Tibial artery (tissue), 4 donors: ENCODE data around the gene PKDREJ.

ENCODE experiments used
- DNase-seq, 2 donors: peaks; one replicate each; pipeline ENCODE4 v3.0.0-alpha.2; 2019
- H3K27ac ChIP-seq, 2 donors: fragments of 200-600 bp; sonication (generic) in 1 of 2; 1 replicate in 1 of 2; 2 replicates in 1 of 2; pipeline ENCODE4 v1.5.1; 2018 to 2019; ENCODE audit warnings: mild to moderate bottlenecking in 1 of 2
- H3K27me3 ChIP-seq, 2 donors: fragments of 200-600 bp; sonication (generic) in 1 of 2; one replicate each; pipeline versions ENCODE4 v1.5.1 to v1.6.0; 2016 to 2019
- H3K36me3 ChIP-seq, 3 donors: fragments of 200-600 bp; sonication (generic) in 2 of 3; one replicate each; pipeline ENCODE4 v1.5.1; 2016 to 2019; ENCODE audit warnings: mild to moderate bottlenecking in 2 of 3
- H3K4me1 ChIP-seq, 4 donors: fragments of 200-600 bp; sonication (generic) in 2 of 4; 1 replicate in 3 of 4; 2 replicates in 1 of 4; pipeline ENCODE4 v1.5.1; 2016 to 2019
- H3K4me3 ChIP-seq, 2 donors: fragments of 200-600 bp; sonication (generic) in 1 of 2; 1 replicate in 1 of 2; 2 replicates in 1 of 2; pipeline ENCODE4 v1.5.1; 2018 to 2019; ENCODE audit warnings: mild to moderate bottlenecking in 2 of 2
- H3K9me3 ChIP-seq, 3 donors: fragments of 200-600 bp; sonication (generic) in 1 of 3; one replicate each; pipeline ENCODE4 v1.5.1; 2016 to 2019
- CTCF ChIP-seq, 2 experiments: fragments of 200-600 bp in 1 of 2; fragments of 450-650 bp in 1 of 2; IDR thresholded peaks; one replicate each; pipeline ENCODE4 v1.5.1; 2017 to 2019; ENCODE audit warnings: antibody characterized with exemption in 2 of 2, mild to moderate bottlenecking in 1 of 2, moderate library complexity in 1 of 2
- intact Hi-C: fragments of 100-400 bp; cut with DNase I; formaldehyde crosslinking; loops from one replicate; pipeline ENCODE4 v1.15.0; 2023; ENCODE audit warnings: low total_unique reads

PKDREJ gene

GRCh38 chr22:46251266-46251665 is 11.9 kb downstream of the PKDREJ start:
- H3K9me3 ChIP-seq, result no peaks in the 10 kb centered on the region
- H3K27me3 ChIP-seq, result no peaks in the 10 kb centered on the region
- TF ChIP-seq CTCF (IDR thresholded peaks at IDR 0.05), result no peak
- H3K4me1 ChIP-seq, result peaks cover 0 to 23% (median 15%) of the 10 kb centered on the region in 4 donors
- H3K27ac ChIP-seq, result peak overlapping the region in 1 of 2 donors; percentile 85
- no peak for DNase-seq
- peaks cover 0 to 6% (median 0%) of the 10 kb centered on the region in 3 donors for H3K36me3 ChIP-seq
- H3K4me3 ChIP-seq, result peak overlapping the region; percentile 70
- intact Hi-C loops, result loop anchor here (10.0 kb wide), 1 partner anchor 126 kb away; no protein-coding TSS in a partner anchor

DNA sequence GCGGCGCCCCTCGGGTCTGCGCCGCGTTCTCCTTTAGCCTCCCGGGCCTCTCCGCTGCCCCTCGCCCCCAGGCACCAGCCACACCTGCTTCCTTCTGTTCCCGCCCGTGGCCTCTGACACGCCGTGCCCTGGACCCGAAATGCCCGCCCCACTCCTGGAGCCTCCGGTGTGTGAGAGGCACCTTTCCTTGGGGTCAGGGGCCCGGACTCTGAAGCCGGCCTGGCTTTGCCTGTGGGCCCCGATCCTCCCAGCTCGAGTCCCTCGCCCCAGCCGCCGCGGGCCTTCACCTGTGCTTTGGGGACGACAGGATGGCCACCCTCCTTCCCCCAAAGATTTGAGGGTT is 12.4 kb downstream of the PKDREJ start:
- peaks cover 0 to 23% (median 15%) of the 10 kb centered on the region in 4 donors for H3K4me1 ChIP-seq

DNA sequence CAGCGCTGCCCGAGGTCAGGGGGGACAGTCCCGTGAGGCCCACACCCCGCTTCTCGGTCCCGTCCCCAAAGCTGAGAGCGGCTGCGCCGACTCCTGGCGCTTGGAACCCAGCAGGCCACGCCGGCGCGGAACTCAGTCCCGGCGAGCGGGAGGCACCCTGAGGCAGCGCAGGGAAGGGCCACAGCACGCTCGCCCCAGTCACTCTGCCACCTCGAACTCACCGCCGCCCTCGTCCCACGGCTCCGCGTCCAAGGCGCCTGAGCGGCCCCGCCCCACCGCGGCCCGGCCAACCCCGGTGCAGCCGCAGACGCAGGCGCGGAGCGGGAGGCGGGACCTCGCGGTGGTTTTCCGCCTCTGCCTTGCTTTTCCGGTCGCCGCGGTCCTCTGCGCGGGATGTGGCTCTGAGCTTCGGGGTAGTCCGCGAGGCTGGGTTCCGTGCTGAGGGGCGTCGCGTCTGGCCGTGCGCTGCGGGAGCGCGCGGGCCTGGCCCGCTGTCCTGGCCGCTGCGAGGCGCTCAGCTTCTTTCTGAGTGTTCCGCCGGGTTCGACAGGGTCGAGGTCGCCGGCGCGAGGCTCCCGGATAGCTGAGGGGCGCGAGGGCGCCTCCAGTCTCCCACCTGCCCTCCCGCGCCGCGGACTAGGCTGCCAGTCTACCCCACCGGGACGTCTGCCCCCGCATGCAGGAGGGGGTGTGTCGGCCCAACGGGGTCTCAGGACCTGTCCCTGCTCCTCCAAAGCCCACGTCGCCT is 12.9 kb downstream of the PKDREJ start, which contains the start of gene CDPF1:
CDPF1 (minus strand) TSS at position 259 of the 748 bp plus-strand sequence. CDS start 2,009 bp downstream, outside the sequence.
- H3K4me1 ChIP-seq, result peaks cover 0 to 23% (median 15%) of the 10 kb centered on the region in 4 donors
- intact Hi-C loops, result loop anchor here (10.0 kb wide), 1 partner anchor 125 kb away; no protein-coding TSS in a partner anchor
- DNase-seq, result peak; percentile 87 to 94
- H3K36me3 ChIP-seq, result peaks cover 0 to 11% (median 0%) of the 10 kb centered on the region in 3 donors
- no peaks in the 10 kb centered on the region for H3K27me3 ChIP-seq
- peak within 1 kb of the TSS; percentile 84 to 85 for H3K27ac ChIP-seq
- TF ChIP-seq CTCF (IDR thresholded peaks at IDR 0.05), result no peak
- H3K4me3 ChIP-seq, result peak within 1 kb of the TSS; percentile 70
- H3K9me3 ChIP-seq, result no peaks in the 10 kb centered on the region

More for the DNA sequence above, 12.4 kb downstream of the PKDREJ start:
- Histone ChIP-seq H3K27ac (peak overlapping the region; percentile 84 to 85), H3K9me3 (no peaks in the 10 kb centered on the region), H3K27me3 (no peaks in the 10 kb centered on the region), H3K36me3 (peaks cover 0 to 9% (median 0%) of the 10 kb centered on the region in 3 donors), H3K4me3 (peak overlapping the region; percentile 70)
- intact Hi-C loops, result loop anchor here (10.0 kb wide), 1 partner anchor 126 kb away; no protein-coding TSS in a partner anchor
- no peak for DNase-seq
- TF ChIP-seq CTCF (IDR thresholded peaks at IDR 0.05), result no peak

- intact Hi-C loops, result loop anchor here (5.0 kb wide), 1 partner anchor 95 kb away; the partner anchor contains the start of gene PPARA
- Histone ChIP-seq H3K27ac (no peak overlapping the region), H3K4me1 (peaks cover 0 to 23% (median 15%) of the 10 kb centered on the region in 4 donors), H3K27me3 (no peaks in the 10 kb centered on the region), H3K9me3 (no peaks in the 10 kb centered on the region), H3K4me3 (no peak overlapping the region), H3K36me3 (peaks cover 0 to 37% (median 14%) of the 10 kb centered on the region in 3 donors)
- DNase-seq, result peak in 1 of 2 donors; percentile 55
- TF ChIP-seq CTCF (IDR thresholded peaks at IDR 0.05), result no peak
These were observed 15.6 kb downstream of the PKDREJ start for GRCh38 chr22:46247443-46247975.

DNA sequence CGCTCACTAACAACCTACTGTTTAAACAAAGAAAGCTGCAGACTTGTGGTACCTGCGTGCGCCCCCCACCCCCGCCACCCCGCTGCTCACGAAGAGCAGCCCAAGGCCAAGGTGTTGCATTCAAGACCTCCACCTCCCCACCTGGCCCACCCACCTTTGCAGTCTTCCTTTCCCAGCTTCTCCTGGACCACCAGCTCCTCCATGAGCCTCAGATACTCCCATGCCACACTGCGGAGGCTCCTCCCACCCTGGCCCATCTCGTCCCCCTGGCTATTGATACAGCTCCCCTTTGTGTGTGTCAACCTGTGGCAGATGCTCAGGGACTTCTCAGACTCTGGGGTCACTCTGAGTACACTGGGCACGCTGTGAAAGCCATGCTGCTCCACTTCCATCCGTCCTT is 17.0 kb downstream of the PKDREJ start:
- H3K4me1 ChIP-seq, result peaks cover 0 to 19% (median 14%) of the 10 kb centered on the region in 4 donors
- no peak overlapping the region for H3K27ac ChIP-seq
- H3K9me3 ChIP-seq, result no peaks in the 10 kb centered on the region
- H3K4me3 ChIP-seq, result no peak overlapping the region
- no peak for TF ChIP-seq CTCF (IDR thresholded peaks at IDR 0.05)
- no peaks in the 10 kb centered on the region for H3K27me3 ChIP-seq
- DNase-seq, result peak in 1 of 2 donors; percentile 48
- intact Hi-C loops, result loop anchor here (5.0 kb wide), 1 partner anchor 94 kb away; the partner anchor contains the start of gene PPARA
- H3K36me3 ChIP-seq, result peaks cover 0 to 37% (median 14%) of the 10 kb centered on the region in 3 donors
